22Rv1 (cell line): ENCODE results near the gene REG4.

Experiments used
- ZFX ChIP-seq: fragments of 450-650 bp; IDR thresholded peaks from 2 replicates; pipeline ENCODE4 v1.6.1; 2017; ENCODE audit warnings: antibody characterized with exemption, borderline replicate concordance
- TF ChIP-seq, protein P1 (sequence below): fragments of 450-650 bp; IDR thresholded peaks from 2 replicates; pipeline ENCODE4 v1.5.1; 2017; ENCODE audit warnings: mild to moderate bottlenecking

- TF ChIP-seq, protein P1, sequence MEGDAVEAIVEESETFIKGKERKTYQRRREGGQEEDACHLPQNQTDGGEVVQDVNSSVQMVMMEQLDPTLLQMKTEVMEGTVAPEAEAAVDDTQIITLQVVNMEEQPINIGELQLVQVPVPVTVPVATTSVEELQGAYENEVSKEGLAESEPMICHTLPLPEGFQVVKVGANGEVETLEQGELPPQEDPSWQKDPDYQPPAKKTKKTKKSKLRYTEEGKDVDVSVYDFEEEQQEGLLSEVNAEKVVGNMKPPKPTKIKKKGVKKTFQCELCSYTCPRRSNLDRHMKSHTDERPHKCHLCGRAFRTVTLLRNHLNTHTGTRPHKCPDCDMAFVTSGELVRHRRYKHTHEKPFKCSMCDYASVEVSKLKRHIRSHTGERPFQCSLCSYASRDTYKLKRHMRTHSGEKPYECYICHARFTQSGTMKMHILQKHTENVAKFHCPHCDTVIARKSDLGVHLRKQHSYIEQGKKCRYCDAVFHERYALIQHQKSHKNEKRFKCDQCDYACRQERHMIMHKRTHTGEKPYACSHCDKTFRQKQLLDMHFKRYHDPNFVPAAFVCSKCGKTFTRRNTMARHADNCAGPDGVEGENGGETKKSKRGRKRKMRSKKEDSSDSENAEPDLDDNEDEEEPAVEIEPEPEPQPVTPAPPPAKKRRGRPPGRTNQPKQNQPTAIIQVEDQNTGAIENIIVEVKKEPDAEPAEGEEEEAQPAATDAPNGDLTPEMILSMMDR, result no peak
- no peak for TF ChIP-seq ZFX
Observed at GRCh38 chr1:119834990-119835389, 23.7 kb upstream of the REG4 start.
